Astrocyte (in vitro differentiated cells and primary cell): Measurements from ENCODE around the gene CPNE4. TPM values are rescaled to one million over a fixed set of nuclear protein-coding genes. Genes with fewer than 3 reads are reported as not detected.

Experiments
- DNase-seq: peaks from one replicate; pipeline ENCODE4 v3.0.0-alpha.2; 2010; ENCODE audit warnings: low read depth
- FAIRE-seq: peaks from 2 replicates; lab custom pipeline; 2011; peaks lifted over from hg19 to GRCh38; lab: Jason Lieb, UNC
- H2AFZ ChIP-seq: 2 replicates; pipeline ENCODE4 v1.6.0; 2012; ENCODE audit warnings: low read depth, low read length, inconsistent platforms
- H3K27ac ChIP-seq: 2 replicates; pipeline ENCODE4 v1.5.1; 2011; ENCODE audit warnings: low read depth, low read length, inconsistent platforms
- H3K27me3 ChIP-seq: 2 replicates; pipeline ENCODE4 v1.6.0; 2011; ENCODE audit warnings: low read length, inconsistent platforms; ENCODE audit not compliant: insufficient read depth
- H3K36me3 ChIP-seq: 2 replicates; pipeline ENCODE4 v1.5.1; 2011; ENCODE audit warnings: low read length, inconsistent platforms; ENCODE audit not compliant: insufficient read depth
- H3K4me1 ChIP-seq: 2 replicates; pipeline ENCODE4 v1.5.1; 2011; ENCODE audit warnings: low read length, inconsistent platforms; ENCODE audit not compliant: insufficient read depth
- H3K4me2 ChIP-seq: 2 replicates; pipeline ENCODE4 v1.6.0; 2012; ENCODE audit warnings: low read length, inconsistent platforms
- H3K4me3 ChIP-seq: 2 replicates; pipeline ENCODE4 v1.5.1; 2011; ENCODE audit warnings: low read depth, mild to moderate bottlenecking, low read length, inconsistent platforms; ENCODE audit not compliant: insufficient read depth
- H3K79me2 ChIP-seq: 2 replicates; pipeline ENCODE4 v1.6.0; 2012; ENCODE audit warnings: mild to moderate bottlenecking, low read length, inconsistent platforms; ENCODE audit not compliant: insufficient read depth
- H3K9ac ChIP-seq: 2 replicates; pipeline ENCODE4 v1.6.0; 2012; ENCODE audit warnings: mild to moderate bottlenecking, low read length, inconsistent platforms
- H3K9me3 ChIP-seq: 2 replicates; pipeline ENCODE4 v1.5.1; 2012; ENCODE audit warnings: low read depth, mild to moderate bottlenecking, low read length, inconsistent platforms; ENCODE audit not compliant: insufficient read depth
- H4K20me1 ChIP-seq: 2 replicates; pipeline ENCODE4 v1.6.0; 2012; ENCODE audit warnings: low read length, inconsistent platforms; ENCODE audit not compliant: insufficient read depth
- H3K27ac Mint-ChIP-seq: one replicate; pipeline ENCODE4 v1.8.0; 2021; ENCODE audit warnings: mild to moderate bottlenecking, mixed read lengths; ENCODE audit not compliant: unreplicated experiment
- H3K27me3 Mint-ChIP-seq: one replicate; pipeline ENCODE4 v1.8.0; 2021; ENCODE audit warnings: low read depth, mixed read lengths; ENCODE audit not compliant: unreplicated experiment
- H3K36me3 Mint-ChIP-seq: one replicate; pipeline ENCODE4 v1.8.0; 2021; ENCODE audit warnings: low read depth, mixed read lengths; ENCODE audit not compliant: unreplicated experiment
- H3K4me1 Mint-ChIP-seq: one replicate; pipeline ENCODE4 v1.8.0; 2021; ENCODE audit warnings: low read depth, mixed read lengths; ENCODE audit not compliant: unreplicated experiment
- H3K4me3 Mint-ChIP-seq: one replicate; pipeline ENCODE4 v1.8.0; 2021; ENCODE audit warnings: mild to moderate bottlenecking, moderate library complexity, mixed read lengths; ENCODE audit not compliant: unreplicated experiment
- H3K9me3 Mint-ChIP-seq: one replicate; pipeline ENCODE4 v1.8.0; 2021; ENCODE audit warnings: mild to moderate bottlenecking, mixed read lengths; ENCODE audit not compliant: unreplicated experiment
- CTCF ChIP-seq: IDR thresholded peaks from 2 replicates; pipeline ENCODE4 v1.5.1; 2011; ENCODE audit warnings: low read depth, mild to moderate bottlenecking, inconsistent platforms, low read length, moderate library complexity; ENCODE audit not compliant: insufficient read depth
- EZH2 ChIP-seq: IDR thresholded peaks from 2 replicates; pipeline ENCODE4 v1.6.1; 2012; ENCODE audit warnings: mild to moderate bottlenecking, low read length, inconsistent platforms; ENCODE audit not compliant: insufficient read depth
- total RNA-seq: library from RNA; stranded (reverse); gene quantifications from 2 replicates; pipeline ENCODE4 v1.2.1, GENCODE V29; 2021

The CPNE4 gene
- total RNA-seq, 1 donor from 2014 or later = 0.68 TPM

DNA sequence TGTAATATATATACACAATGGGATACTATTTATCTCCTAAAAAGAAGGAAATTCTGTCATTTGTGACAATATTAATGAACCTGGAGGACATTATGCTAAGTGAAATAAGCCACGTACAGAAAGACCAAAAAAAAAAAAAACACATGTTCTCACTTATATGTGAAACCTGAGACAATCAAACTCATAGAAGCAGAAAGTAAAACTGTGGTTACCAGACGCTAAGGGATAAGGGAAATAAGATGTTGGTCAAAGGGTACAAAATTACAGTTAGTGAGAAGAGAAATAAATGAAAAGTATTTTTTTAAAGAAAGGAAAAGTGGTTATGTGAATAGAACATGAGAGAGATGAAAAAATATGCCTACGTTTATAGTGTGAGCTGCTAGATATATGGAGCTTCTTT lies 101.1 kb downstream of the CPNE4 start:
- Mint-ChIP-seq H3K9me3 (peaks cover 2% of the 10 kb centered on the region), H3K4me3 (no peak overlapping the region), H3K27ac (no peak overlapping the region), H3K27me3 (no peaks in the 10 kb centered on the region), H3K4me1 (no peaks in the 10 kb centered on the region), H3K36me3 (no peaks in the 10 kb centered on the region)
- no peaks in the 10 kb centered on the region for H3K36me3 ChIP-seq
- no peaks in the 10 kb centered on the region for H3K4me1 ChIP-seq
- H3K9ac ChIP-seq = no peak overlapping the region
- TF ChIP-seq CTCF = no peak
- no peak for TF ChIP-seq EZH2
- H3K9me3 ChIP-seq = no peaks in the 10 kb centered on the region
- H4K20me1 ChIP-seq = no peaks in the 10 kb centered on the region
- no peak for FAIRE-seq
- no peak overlapping the region for H3K27ac ChIP-seq
- DNase-seq = no peak
- H2AFZ ChIP-seq = no peak overlapping the region
- no peak overlapping the region for H3K4me3 ChIP-seq
- H3K79me2 ChIP-seq = no peaks in the 10 kb centered on the region
- no peaks in the 10 kb centered on the region for H3K27me3 ChIP-seq
- no peak overlapping the region for H3K4me2 ChIP-seq

- H3K4me3 Mint-ChIP-seq = no peak overlapping the region
- FAIRE-seq (no peak), DNase-seq (no peak)
- Histone ChIP-seq H3K27ac (no peak overlapping the region), H4K20me1 (no peaks in the 10 kb centered on the region), H3K4me2 (no peak overlapping the region), H3K79me2 (no peaks in the 10 kb centered on the region), H3K4me3 (no peak overlapping the region), H3K9me3 (no peaks in the 10 kb centered on the region), H2AFZ (no peak overlapping the region), H3K36me3 (no peaks in the 10 kb centered on the region), H3K9ac (no peak overlapping the region), H3K27me3 (no peaks in the 10 kb centered on the region), H3K4me1 (no peaks in the 10 kb centered on the region)
- H3K9me3 Mint-ChIP-seq = no peaks in the 10 kb centered on the region
- H3K27ac Mint-ChIP-seq = no peak overlapping the region
- no peaks in the 10 kb centered on the region for H3K36me3 Mint-ChIP-seq
- TF ChIP-seq EZH2 = no peak
- no peak for TF ChIP-seq CTCF
- H3K4me1 Mint-ChIP-seq = peaks cover 10% of the 10 kb centered on the region
- H3K27me3 Mint-ChIP-seq = no peaks in the 10 kb centered on the region
These were observed 106.2 kb downstream of the CPNE4 start for GRCh38 chr3:131928593-131928992.

DNA sequence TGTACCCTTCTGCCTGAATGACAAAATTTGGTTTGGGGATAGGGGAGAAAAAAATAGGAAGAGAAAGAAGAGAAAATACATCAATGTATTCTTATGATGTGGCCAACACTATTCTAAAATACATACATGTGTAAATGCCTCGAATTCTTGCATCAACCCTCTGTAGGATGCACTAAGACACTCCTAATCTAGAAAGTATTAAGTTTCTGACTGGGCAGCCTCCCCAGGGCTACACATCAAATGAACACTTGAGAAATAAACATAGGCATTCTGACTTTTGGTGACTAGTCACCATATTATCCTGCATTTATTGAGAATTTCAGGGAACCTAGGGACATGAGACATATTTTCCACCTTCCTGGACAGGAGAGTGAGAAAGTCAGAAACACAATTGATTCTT lies 109.2 kb downstream of the CPNE4 start:
- Histone ChIP-seq H4K20me1 (no peaks in the 10 kb centered on the region), H3K4me3 (no peak overlapping the region), H3K79me2 (no peaks in the 10 kb centered on the region), H3K27me3 (no peaks in the 10 kb centered on the region), H3K9ac (no peak overlapping the region), H3K4me1 (no peaks in the 10 kb centered on the region), H3K27ac (no peak overlapping the region), H3K4me2 (no peak overlapping the region), H3K9me3 (no peaks in the 10 kb centered on the region), H3K36me3 (no peaks in the 10 kb centered on the region), H2AFZ (no peak overlapping the region)
- Mint-ChIP-seq H3K4me3 (no peak overlapping the region), H3K36me3 (no peaks in the 10 kb centered on the region), H3K9me3 (no peaks in the 10 kb centered on the region), H3K27ac (peak overlapping the region; percentile 2), H3K4me1 (peaks cover 10% of the 10 kb centered on the region), H3K27me3 (no peaks in the 10 kb centered on the region)
- no peak for TF ChIP-seq EZH2
- TF ChIP-seq CTCF = no peak
- DNase-seq (no peak), FAIRE-seq (no peak)
